GM21717 (cell line): ENCODE results near the gene ETF1.

ENCODE experiments used
- ATAC-seq: cut with Tn5 transposase; IDR thresholded peaks from one replicate; pipeline ENCODE4 v1.9.1; 2021; ENCODE audit warnings: mild to moderate bottlenecking, moderate library complexity; ENCODE audit not compliant: unreplicated experiment

Gene ETF1

DNA sequence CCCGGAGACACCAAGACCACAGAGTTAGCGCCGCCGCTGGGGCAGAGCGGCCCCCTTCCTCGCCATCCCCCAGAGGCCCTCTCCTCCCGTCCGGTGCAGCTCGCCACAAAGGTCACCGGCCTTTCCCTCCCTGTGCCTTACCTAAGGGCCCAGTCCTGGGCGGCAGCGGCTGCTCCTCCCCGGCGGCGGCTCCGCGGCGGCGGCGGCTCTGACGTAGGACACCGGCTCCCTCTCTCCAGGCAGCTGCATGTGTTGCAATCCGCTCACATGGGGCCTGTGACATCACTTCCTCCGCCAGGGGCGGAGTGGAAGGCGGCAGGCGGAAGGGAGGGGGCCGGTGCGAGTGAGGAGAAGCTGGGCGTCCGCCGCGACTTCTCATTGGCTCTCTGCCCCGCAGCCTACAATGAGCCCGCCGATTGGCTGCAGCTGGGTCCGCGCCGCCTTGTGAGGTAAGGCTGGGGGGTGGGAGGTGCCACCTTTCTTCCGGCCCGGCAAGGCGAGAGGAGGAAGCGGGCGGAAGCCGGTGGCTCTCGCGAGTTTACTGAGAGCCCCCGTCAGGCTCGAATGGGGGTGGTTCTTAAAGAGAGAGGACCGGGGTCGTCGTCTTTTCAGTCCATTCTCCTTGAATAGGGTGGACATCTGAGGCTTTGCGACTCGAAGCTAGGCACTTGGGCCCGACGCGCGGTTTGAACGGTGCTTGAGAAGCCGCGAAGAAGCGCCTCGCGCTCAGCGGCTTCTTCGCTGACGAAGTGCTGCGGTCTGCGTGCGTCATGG is at the start of gene ETF1:
Gene ETF1 (minus strand): TSS at position 281 of the 774 bp plus-strand sequence. CDS start 318 bp downstream, outside the sequence.
- peak; percentile 94 for ATAC-seq

GRCh38 chr5:138588013-138588788 is 45.2 kb upstream of the ETF1 start:
- ATAC-seq = no peak

DNA sequence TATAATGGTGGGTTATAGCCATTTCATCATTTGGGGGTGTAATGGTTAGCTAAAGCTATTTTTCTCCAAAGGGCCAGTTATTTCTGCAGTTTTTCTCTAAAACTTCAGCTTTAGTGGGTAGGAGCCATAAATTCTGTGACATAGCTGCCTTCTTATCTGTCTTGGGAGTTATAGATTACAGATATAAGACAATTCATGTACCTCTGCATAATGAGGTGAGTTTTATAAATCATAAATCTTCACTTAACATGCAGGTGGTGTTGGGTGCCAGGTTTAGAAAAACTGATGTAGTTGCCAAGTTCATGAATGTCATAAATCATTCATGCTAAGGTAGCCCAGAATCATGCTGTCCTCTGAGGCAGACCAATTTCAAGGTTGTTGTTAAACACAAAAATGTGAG is 42.1 kb upstream of the ETF1 start:
- ATAC-seq = no peak

DNA sequence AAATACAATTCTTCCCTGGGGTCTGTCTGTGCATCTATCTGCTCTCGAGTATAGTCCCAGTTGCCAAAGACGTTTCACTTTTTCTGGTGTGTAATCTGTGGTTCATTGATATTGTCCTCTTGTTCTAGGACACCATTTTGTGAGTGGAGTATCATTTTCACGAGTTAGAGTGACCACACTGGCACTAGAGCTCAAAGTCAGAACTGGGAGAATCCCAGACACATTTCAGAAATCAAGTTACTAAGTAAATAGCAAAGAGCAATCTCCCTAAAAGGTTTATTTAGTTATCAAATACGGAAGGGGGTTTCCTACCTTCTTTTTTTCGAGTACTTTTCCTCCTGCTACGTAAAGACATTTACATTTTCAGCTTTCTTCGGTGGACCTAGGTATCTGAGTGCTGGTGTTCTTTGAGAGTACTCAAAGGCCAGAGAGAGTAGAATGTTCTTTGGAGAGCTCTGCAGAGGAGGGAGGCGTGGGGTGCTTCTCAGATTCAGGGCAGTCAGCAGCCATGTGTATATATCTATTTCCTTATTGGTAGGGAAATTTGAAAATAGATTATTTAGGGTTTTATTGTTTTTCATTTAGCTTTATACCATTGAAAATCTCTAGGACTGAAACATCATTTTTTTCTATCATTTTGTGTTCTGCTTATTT is 41.1 kb upstream of the ETF1 start:
- ATAC-seq = no peak

DNA sequence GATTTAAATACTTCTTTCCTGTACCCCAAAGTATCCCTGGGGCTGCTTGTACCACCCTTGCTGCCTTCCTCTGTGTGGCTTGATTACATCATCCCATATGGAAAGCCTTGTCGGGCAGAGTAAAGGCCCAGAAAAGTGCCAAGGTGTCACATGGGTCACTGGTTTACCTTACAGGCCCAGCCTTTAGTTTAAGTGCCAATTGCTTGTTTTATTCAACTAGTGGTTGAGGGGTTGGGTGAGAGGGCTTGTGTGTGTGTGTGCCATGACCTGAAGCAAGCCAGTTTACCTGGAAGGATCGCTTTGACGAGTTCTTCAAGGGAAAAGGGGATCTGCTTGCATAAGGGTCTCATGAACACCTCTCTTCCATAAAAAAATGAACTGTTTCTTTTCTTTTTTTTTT is 39.9 kb upstream of the ETF1 start:
- no peak for ATAC-seq

GRCh38 chr5:138580777-138581176 is 37.7 kb upstream of the ETF1 start:
- no peak for ATAC-seq

- no peak for ATAC-seq
Observed at GRCh38 chr5:138580001-138580400, 37.0 kb upstream of the ETF1 start.

DNA sequence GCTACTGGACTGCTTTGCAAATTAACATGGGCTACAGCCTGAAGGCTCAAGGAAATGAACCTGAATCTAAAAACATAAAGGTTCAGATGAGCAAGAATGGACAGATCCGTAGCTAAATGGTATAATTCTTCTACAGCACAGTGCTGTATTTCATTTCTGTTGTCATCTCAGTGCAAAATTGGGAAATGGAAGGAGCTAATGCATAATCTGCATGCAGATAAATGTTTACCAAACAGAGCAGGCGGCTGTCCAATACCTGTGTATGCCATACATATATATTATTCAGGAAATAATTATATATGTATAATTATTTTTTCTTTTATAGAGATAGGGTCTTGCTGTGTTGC is 36.5 kb upstream of the ETF1 start:
- no peak for ATAC-seq

DNA sequence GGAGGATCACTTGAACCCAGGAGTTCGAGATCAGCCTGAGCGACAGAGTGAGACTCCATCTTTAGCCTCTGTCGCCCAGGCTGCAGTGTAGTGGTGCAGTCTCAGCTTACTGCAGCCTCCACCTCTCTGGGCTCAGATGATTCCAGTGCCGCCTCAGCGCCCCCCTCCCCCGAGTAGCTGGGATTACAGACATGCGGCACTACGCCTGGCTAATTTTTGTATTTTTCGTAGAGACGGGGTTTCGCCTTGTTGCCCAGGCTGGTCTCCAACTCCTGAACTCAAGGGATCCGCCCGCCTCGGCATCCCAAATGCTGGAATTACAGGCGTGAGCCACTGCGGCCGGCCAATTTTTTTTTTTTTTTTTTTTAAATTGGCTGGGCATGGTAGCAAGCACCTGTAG is 34.4 kb upstream of the ETF1 start:
- ATAC-seq = no peak

GRCh38 chr5:138575194-138576015 is 32.4 kb upstream of the ETF1 start, which contains the start of gene HSPA9:
Gene HSPA9, minus strand, starts transcription at chr5:138575401. Its CDS starts 83 bp downstream, at chr5:138575318.
- peak; percentile 79 for ATAC-seq

- ATAC-seq = no peak
Observed at GRCh38 chr5:138574744-138575193, 31.7 kb upstream of the ETF1 start.

DNA sequence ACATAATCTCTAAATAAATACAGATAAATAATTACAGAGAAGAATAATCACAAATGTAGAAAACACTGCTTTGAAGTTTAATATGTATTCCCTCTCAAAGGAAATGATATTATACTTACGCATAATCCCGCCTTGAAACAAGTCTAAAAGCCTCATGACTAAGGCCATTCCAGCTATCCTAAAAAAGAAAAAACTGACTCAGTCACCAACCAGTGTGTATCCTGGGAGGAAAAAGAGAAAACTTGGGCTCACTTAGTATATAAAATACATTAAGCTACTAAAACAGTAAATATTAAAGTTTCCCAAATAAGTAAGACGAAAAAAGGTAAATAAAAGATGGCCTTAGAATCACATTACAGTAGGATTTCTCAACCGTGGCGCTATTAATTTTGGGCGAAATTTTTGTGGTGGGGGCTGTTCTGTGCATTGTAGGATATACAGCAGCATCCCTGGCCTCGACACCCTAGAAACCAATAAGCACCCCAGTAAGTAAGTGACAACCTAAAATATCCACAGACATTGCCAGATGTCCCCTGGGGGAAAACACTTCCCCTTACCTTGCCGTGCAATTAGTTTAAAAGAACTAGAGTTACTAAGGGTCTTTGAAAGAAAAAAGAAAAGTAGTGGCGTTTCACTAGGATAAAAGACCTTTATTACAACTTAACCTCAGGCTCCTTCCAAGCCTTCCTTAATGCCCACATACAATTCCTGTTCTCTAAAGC is 31.1 kb upstream of the ETF1 start:
- ATAC-seq = no peak

DNA sequence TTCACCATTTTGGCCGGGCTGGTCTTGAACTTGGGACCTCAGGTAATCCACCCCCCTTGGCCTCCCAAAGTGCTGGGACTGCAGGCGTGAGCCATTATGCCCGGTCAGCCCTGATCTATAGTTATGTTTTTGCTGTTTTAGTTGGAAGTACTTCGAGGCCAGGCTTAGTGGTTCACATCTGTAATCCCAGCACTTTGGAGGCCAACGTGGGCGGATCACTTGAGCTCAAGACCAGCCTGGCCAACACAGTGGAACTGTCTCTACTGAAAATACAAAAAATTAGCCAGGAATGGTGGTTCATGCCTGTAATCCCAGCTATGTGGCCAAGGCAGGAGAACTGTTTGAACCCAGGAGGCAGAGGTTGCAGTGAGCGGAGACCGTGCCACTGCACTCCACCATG is 30.2 kb upstream of the ETF1 start:
- no peak for ATAC-seq

DNA sequence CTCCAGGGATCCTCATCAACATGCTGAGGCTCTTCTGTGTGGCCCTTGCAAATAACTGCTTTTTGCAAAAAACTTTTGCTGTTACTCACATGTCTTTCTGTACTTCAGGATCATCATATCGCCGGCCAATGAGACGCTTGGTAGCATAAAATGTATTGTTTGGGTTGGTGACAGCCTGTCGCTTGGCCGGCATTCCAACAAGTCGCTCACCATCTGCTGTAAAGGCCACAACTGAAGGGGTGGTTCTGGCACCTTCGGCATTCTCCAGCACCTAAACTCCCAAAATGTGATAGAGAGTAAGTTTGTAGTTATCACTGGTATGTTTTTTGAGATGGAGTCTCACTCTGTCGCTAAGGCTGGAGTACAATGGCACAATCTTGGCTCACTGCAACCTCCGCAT is 27.8 kb upstream of the ETF1 start:
- no peak for ATAC-seq

GRCh38 chr5:138569782-138570181 is 26.7 kb upstream of the ETF1 start:
- ATAC-seq = no peak

DNA sequence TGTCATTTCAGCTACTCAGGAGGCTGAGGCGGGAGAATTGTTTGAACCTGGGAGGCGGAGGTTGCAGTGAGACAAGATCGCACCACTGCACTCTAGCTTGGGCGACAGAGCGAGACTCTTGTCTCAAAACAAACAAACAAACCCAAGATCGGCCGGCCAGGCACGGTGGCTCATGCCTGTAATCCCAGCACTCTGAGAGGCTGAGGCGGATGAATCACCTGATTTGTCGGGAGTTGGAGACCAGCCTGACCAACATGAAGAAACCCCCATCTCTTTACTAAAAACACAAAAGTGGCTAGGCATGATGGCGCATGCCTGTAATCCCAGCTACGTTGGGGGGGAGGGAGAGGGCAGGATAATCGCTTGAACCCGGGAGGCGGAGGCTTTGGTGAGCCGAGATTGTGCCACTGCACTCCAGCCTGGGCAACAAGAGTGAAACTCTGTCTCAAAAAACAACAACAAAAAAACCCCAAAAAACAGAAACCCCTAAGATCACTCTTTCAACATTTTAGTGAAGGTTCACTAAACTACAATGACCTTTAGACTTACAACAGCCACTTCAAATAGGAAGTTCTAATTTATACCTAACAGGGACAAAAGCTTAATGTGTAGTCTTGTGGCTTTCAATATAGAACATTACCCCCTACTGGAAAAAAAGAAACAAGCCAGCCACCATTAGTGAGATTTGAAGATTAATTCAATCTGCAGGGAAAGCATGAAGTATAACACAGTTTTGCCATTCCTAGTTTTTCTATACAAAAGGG is 25.2 kb upstream of the ETF1 start:
- no peak for ATAC-seq

GRCh38 chr5:138566792-138567191 is 23.8 kb upstream of the ETF1 start:
- ATAC-seq = no peak

- no peak for ATAC-seq
Observed at GRCh38 chr5:138565100-138565821, 22.2 kb upstream of the ETF1 start.

- no peak for ATAC-seq
Observed at GRCh38 chr5:138564242-138564641, 21.2 kb upstream of the ETF1 start.
